HepG2 (cell line): ENCODE data around the gene SMYD1. TPM values are rescaled to one million over a fixed set of nuclear protein-coding genes. Genes with fewer than 3 reads are reported as not detected.
A peak's percentile ranks its signal among the peaks of the same experiment; 100 is the strongest.

ENCODE experiments used
- ATRX ChIP-seq: sonication (generic); formaldehyde crosslinking; IDR thresholded peaks from 2 replicates; pipeline ENCODE4 v1.4.0; 2020; ENCODE audit warnings: missing genetic modification reagents, borderline replicate concordance
- CBX5 ChIP-seq: sonication (generic); formaldehyde crosslinking; IDR thresholded peaks from 2 replicates; pipeline ENCODE4 v1.4.0; 2020; ENCODE audit warnings: missing genetic modification reagents, borderline replicate concordance
- HDAC2 ChIP-seq: sonication (generic); formaldehyde crosslinking; IDR thresholded peaks from 2 replicates; pipeline ENCODE4 v1.4.0; 2020; ENCODE audit warnings: missing genetic modification reagents
- HNRNPH1 ChIP-seq: fragments of 200-400 bp; formaldehyde crosslinking; optimal IDR thresholded peaks from 2 replicates; pipeline ENCODE3; 2017; ENCODE audit warnings: mild to moderate bottlenecking, low read depth, low read length
- MLX ChIP-seq: IDR thresholded peaks from 2 replicates; pipeline ENCODE4 v1.6.1; 2016
- PATZ1 ChIP-seq: sonication (generic); formaldehyde crosslinking; IDR thresholded peaks from 2 replicates; pipeline ENCODE4 v1.4.0; 2020; ENCODE audit warnings: missing genetic modification reagents
- POGK ChIP-seq: sonication (generic); formaldehyde crosslinking; conservative IDR thresholded peaks from 2 replicates; pipeline ENCODE4 v1.8.0; 2022; ENCODE audit warnings: mild to moderate bottlenecking, moderate library complexity, missing genetic modification reagents
- SNAPC5 ChIP-seq: sonication (generic); formaldehyde crosslinking; IDR thresholded peaks from 2 replicates; pipeline ENCODE4 v1.8.1; 2023; ENCODE audit warnings: mild to moderate bottlenecking, missing genetic modification reagents, borderline replicate concordance
- TCF7 ChIP-seq: sonication (generic); IDR thresholded peaks from 2 replicates; pipeline ENCODE4 v1.6.1; 2016; ENCODE audit warnings: antibody characterized with exemption, low read depth
- TEAD2 ChIP-seq: sonication (generic); formaldehyde crosslinking; IDR thresholded peaks from 2 replicates; pipeline ENCODE4 v1.9.0; 2021; ENCODE audit warnings: missing genetic modification reagents
- TP53 ChIP-seq: sonication (generic); formaldehyde crosslinking; conservative IDR thresholded peaks from 2 replicates; pipeline ENCODE4 v1.4.0; 2020; ENCODE audit warnings: missing genetic modification reagents
- ZBTB34 ChIP-seq: sonication (generic); formaldehyde crosslinking; IDR thresholded peaks from 2 replicates; pipeline ENCODE4 v1.8.0; 2022; ENCODE audit warnings: mild to moderate bottlenecking, missing genetic modification reagents
- ZIK1 ChIP-seq: sonication (generic); formaldehyde crosslinking; IDR thresholded peaks from 2 replicates; pipeline ENCODE4 v1.5.0; 2020; ENCODE audit warnings: mild to moderate bottlenecking, low read depth, missing genetic modification reagents, borderline replicate concordance
- ZNF253 ChIP-seq: sonication (generic); formaldehyde crosslinking; IDR thresholded peaks from 2 replicates; pipeline ENCODE4 v1.8.0; 2022; ENCODE audit warnings: mild to moderate bottlenecking, missing genetic modification reagents, borderline replicate concordance
- ZNF501 ChIP-seq: sonication (generic); formaldehyde crosslinking; IDR thresholded peaks from 2 replicates; pipeline ENCODE4 v1.5.1; 2020; ENCODE audit warnings: mild to moderate bottlenecking, moderate library complexity, missing genetic modification reagents
- ZNF687 ChIP-seq: sonication (generic); formaldehyde crosslinking; IDR thresholded peaks from 2 replicates; pipeline ENCODE4 v1.5.1; 2020; ENCODE audit warnings: mild to moderate bottlenecking, missing genetic modification reagents, moderate library complexity
- ZNF792 ChIP-seq: IDR thresholded peaks from 2 replicates; pipeline ENCODE4 v1.6.1; 2016
- polyA plus RNA-seq, 8 experiments: library from polyadenylated mRNA; depleted of rRNA in 3 of 8; stranded (reverse) in 7 of 8; unstranded in 1 of 8; fragments of >200 nt; fragmentation: Illumina TruSeq in 4 of 8; extraction: Trizol in 4 of 8; gene quantifications; 2 replicates each; pipeline versions ENCODE4 v1.2.1 to v1.2.3, GENCODE V29; 2011 to 2016; ENCODE audit warnings: low read depth in 4 of 8, missing spikeins in 1 of 8, mixed read lengths in 1 of 8; ENCODE audit not compliant: insufficient read depth in 1 of 8
- total RNA-seq, 5 experiments: library from RNA; depleted of rRNA; stranded (reverse); fragments of >200 nt; fragmentation: Illumina TruSeq; extraction: Trizol; gene quantifications; 2 replicates each; pipeline ENCODE4 v1.2.3, GENCODE V29; 2016; ENCODE audit warnings: low read depth in 1 of 5

The SMYD1 gene
- total and polyA plus RNA-seq, 2 of the 13 experiments (the other 11 are each of a cell fraction or from before 2014, with no cell fraction given), result not detected

DNA sequence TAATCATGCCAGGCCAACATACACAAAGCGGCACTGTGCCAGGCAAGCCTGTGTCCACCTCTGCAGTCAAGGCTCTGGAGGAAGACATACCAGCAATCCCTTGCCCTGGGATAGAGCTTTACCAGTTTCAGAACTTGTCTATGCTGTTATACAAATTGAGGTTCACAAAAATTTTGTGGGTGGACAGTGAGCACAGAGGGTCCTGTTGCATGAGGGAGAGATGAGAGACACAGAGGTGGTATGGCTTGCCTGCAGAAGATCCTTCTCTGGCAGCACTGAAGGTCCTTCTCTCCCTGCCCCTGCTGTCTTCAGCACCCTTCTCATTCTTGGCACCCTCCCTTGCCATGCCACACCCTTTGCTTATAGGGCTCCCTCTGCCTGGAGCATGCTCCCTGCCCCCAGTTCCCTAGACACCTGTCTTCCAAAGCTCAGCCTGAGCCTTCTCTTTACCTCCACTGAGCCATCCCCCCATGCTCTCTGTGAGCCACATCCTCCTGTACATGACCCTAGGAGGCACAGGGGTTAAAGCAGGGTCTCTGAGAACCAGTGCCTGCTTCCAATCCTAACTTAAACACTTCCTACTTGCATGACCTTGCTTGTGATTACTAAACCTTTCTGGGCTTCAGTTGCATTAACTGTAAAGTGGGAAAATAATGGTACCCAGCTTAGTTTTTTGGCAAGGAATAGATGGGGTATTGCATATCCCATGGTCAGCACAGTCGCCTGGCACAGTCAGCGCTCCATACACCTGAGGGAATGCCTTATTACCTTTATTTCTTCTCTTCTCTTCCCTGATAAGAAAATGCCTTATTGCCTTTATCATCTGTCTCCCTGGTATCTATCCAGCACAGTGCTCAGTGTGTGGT is 59.4 kb downstream of the SMYD1 start (continued):
- TF ChIP-seq TEAD2 (CRISPR knock-in tag) (no peak), ZIK1 (CRISPR knock-in tag) (no peak), ZNF253 (no peak), TCF7 (no peak), POGK (CRISPR knock-in tag) (peak; percentile 50; the same call in 1 of the 2 replicates), SNAPC5 (0 out of 2 replicates have a peak, but pooled peaks have one; percentile 56), CBX5 (CRISPR knock-in tag) (no peak; the same call in 1 of the 2 replicates), HNRNPH1 (peak; percentile 85), ZBTB34 (CRISPR knock-in tag) (no peak; the same call in 1 of the 2 replicates), ATRX (CRISPR knock-in tag) (no peak), ZNF792 (CRISPR knock-in tag) (no peak), HDAC2 (no peak), ZNF501 (0 out of 2 replicates have a peak, but pooled peaks have one; percentile 17), ZNF687 (CRISPR knock-in tag) (peak; percentile 45), TP53 (CRISPR knock-in tag) (0 out of 2 replicates have a peak, but pooled peaks have one; percentile 6), PATZ1 (CRISPR knock-in tag) (no peak), MLX (CRISPR knock-in tag) (no peak)
